Omental fat pad (tissue), 4 donors: ENCODE measurements around the gene HES1. TPM values are rescaled to one million over a fixed set of nuclear protein-coding genes. Genes with fewer than 3 reads are reported as not detected.

Source experiments
- ATAC-seq: fragments of 150-250 bp; one replicate; pipeline ENCODE4 v1.9.1; 2016; ENCODE audit warnings: mild to moderate bottlenecking, moderate library complexity; ENCODE audit not compliant: low FRiP score
- DNase-seq: peaks from one replicate; pipeline ENCODE4 v3.0.0-alpha.2; 2019; ENCODE audit warnings: low spot score
- total RNA-seq, 4 donors: library from RNA; depleted of rRNA; stranded (reverse); fragments of >200 nt; gene quantifications; one replicate each; pipeline ENCODE4 v1.1.0, GENCODE V29; 2016
- TF ChIP-seq, protein P1 (sequence below), 3 donors: fragments of 450-650 bp; IDR thresholded peaks; one replicate each; pipeline ENCODE4 v1.5.1; 2016 to 2017; ENCODE audit warnings: antibody characterized with exemption in 3 of 3, mild to moderate bottlenecking in 3 of 3, moderate library complexity in 2 of 3

Gene HES1
- total RNA-seq, 4 donors from 2014 or later: 8.3 to 23.9 (median 12.7) TPM

GRCh38 chr3:194170793-194171192 lies 34.8 kb downstream of the HES1 start:
- TF ChIP-seq, protein P1, sequence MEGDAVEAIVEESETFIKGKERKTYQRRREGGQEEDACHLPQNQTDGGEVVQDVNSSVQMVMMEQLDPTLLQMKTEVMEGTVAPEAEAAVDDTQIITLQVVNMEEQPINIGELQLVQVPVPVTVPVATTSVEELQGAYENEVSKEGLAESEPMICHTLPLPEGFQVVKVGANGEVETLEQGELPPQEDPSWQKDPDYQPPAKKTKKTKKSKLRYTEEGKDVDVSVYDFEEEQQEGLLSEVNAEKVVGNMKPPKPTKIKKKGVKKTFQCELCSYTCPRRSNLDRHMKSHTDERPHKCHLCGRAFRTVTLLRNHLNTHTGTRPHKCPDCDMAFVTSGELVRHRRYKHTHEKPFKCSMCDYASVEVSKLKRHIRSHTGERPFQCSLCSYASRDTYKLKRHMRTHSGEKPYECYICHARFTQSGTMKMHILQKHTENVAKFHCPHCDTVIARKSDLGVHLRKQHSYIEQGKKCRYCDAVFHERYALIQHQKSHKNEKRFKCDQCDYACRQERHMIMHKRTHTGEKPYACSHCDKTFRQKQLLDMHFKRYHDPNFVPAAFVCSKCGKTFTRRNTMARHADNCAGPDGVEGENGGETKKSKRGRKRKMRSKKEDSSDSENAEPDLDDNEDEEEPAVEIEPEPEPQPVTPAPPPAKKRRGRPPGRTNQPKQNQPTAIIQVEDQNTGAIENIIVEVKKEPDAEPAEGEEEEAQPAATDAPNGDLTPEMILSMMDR (IDR thresholded peaks at IDR 0.05): no peak
- ATAC-seq (no peak), DNase-seq (no peak)

GRCh38 chr3:194174406-194174805 lies 38.5 kb downstream of the HES1 start:
- DNase-seq (no peak), ATAC-seq (no peak)
- TF ChIP-seq, protein P1 (IDR thresholded peaks at IDR 0.05): no peak

- TF ChIP-seq, protein P1 (IDR thresholded peaks at IDR 0.05): no peak
- no peak for DNase-seq
- no peak for ATAC-seq
These were observed 39.0 kb downstream of the HES1 start for GRCh38 chr3:194174980-194175379.

- TF ChIP-seq, protein P1 (IDR thresholded peaks at IDR 0.05): no peak
- DNase-seq (no peak), ATAC-seq (no peak)
These were observed 40.5 kb downstream of the HES1 start for GRCh38 chr3:194176274-194176991.

DNA sequence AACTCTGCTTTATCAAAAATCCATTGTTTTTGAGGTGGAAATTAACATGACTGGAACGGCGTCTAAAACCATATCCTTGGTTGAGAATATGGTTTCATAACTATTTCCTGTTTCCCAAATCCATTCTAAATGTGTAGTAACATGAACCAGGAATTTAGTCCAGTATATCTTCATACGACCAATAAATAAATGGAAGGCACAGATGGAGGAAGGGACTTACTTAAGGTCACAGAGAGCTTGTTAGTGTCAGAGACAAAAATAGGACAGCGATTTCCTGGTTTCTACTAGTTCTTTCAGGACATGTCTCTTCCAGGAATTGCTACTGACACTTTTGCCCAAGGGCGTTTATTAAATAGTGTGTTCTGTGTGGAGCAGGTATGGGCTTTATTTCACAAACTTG lies 41.2 kb downstream of the HES1 start:
- ATAC-seq (no peak), DNase-seq (no peak)

GRCh38 chr3:194178128-194178527 lies 42.2 kb downstream of the HES1 start:
- ATAC-seq (no peak), DNase-seq (no peak)
- TF ChIP-seq, protein P1 (IDR thresholded peaks at IDR 0.05): no peak

More for the DNA sequence above, 41.2 kb downstream of the HES1 start:
- TF ChIP-seq, protein P1 (IDR thresholded peaks at IDR 0.05): no peak

DNA sequence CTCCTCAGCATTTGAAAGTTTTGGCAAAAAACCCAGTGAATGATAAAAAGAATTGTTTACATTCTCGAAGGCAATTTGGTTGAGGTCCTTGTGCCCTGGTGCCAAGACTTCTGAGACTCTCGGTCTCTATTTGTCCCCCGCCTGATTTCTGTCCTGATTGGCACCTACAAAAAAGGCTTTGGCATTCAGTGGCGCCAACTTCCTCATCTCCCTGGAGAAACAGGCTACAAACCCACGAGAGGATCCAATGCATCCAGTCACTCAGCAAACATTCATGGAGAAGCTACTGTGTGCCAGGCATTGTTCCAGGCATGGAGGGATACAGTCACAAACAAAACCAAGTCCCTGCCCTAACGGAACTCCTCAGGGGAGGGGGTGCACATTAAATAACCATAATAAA lies 42.7 kb downstream of the HES1 start:
- ATAC-seq (no peak), DNase-seq (no peak)
- TF ChIP-seq, protein P1 (IDR thresholded peaks at IDR 0.05): no peak
